SU-DHL-6 (cell line): ENCODE results near the gene PUM1.

ENCODE experiments used
- CTCF ChIP-seq: fragments of 200-600 bp; sonication (generic); IDR thresholded peaks from one replicate; pipeline ENCODE4 v1.5.1; 2017; ENCODE audit warnings: antibody characterized with exemption, mild to moderate bottlenecking, low read length, moderate library complexity; ENCODE audit not compliant: insufficient read depth, poor library complexity, severe bottlenecking
- EZH2phosphoT487 ChIP-seq: fragments of 200-600 bp; sonication (generic), shearing (Covaris generic); conservative IDR thresholded peaks from 2 replicates; pipeline ENCODE4 v1.6.1; 2018; ENCODE audit warnings: mild to moderate bottlenecking, antibody characterized with exemption, low read length, moderate library complexity, mixed read lengths

- TF ChIP-seq CTCF (no peak), EZH2phosphoT487 (no peak)
These were observed 171.0 kb downstream of the PUM1 start for GRCh38 chr1:30894508-30894973.
